A673 (cell line): ENCODE results near the gene ZFYVE19. TPM values are rescaled to one million over a fixed set of nuclear protein-coding genes. Genes with fewer than 3 reads are reported as not detected.

ENCODE experiments used
- BruUV-seq: library from RNA; stranded (reverse); fragments of 400-500 nt; replicated peaks from 2 replicates; lab custom pipeline; 2021; lab: Mats Ljungman, UMichigan
- CTCF ChIA-PET: fragments of 300-600 bp; sonication (Branson Sonifier 250); formaldehyde crosslinking; loops from one replicate; lab custom pipeline; 2022; ENCODE audit warnings: antibody characterized with exemption; lab: Charles Lee
- POLR2A ChIA-PET: fragments of 300-600 bp; sonication (Branson Sonifier 250); formaldehyde crosslinking; loops from one replicate; lab custom pipeline; 2022; ENCODE audit warnings: antibody characterized with exemption; ENCODE audit not compliant: low non-redundant PET; lab: Charles Lee
- DNase-seq: peaks from one replicate; pipeline ENCODE4 v3.0.0-alpha.2; 2015; ENCODE audit warnings: low spot score
- H3K27ac ChIP-seq: fragments of 200-600 bp; sonication (generic); 2 replicates; pipeline ENCODE4 v1.5.1; 2016; ENCODE audit warnings: mixed run types, low read depth, mild to moderate bottlenecking, mixed read lengths, antibody characterized with exemption, low read length; ENCODE audit not compliant: poor library complexity, severe bottlenecking
- H3K27me3 ChIP-seq: fragments of 200-600 bp; sonication (generic); replicated peaks from 2 replicates; pipeline ENCODE4 v1.6.1; 2017; ENCODE audit warnings: mixed run types, low read depth, mild to moderate bottlenecking, mixed read lengths, antibody characterized with exemption, low read length; ENCODE audit not compliant: insufficient read depth, poor library complexity
- H3K36me3 ChIP-seq: fragments of 200-600 bp; sonication (generic); 2 replicates; pipeline ENCODE4 v1.6.1; 2016; ENCODE audit warnings: mixed run types, mild to moderate bottlenecking, mixed read lengths, antibody characterized with exemption, low read length; ENCODE audit not compliant: insufficient read depth, poor library complexity, severe bottlenecking
- H3K4me1 ChIP-seq: fragments of 200-600 bp; sonication (generic); 2 replicates; pipeline ENCODE4 v1.6.1; 2017; ENCODE audit warnings: mixed run types, mild to moderate bottlenecking, mixed read lengths, antibody characterized with exemption, low read length; ENCODE audit not compliant: insufficient read depth, poor library complexity, severe bottlenecking
- H3K4me3 ChIP-seq: fragments of 200-600 bp; sonication (generic); 2 replicates; pipeline ENCODE4 v1.5.1; 2016; ENCODE audit warnings: low read depth, mixed run types, mild to moderate bottlenecking, mixed read lengths, low read length; ENCODE audit not compliant: poor library complexity, severe bottlenecking
- H3K9me3 ChIP-seq: fragments of 200-600 bp; sonication (generic); 2 replicates; pipeline ENCODE4 v1.6.1; 2016; ENCODE audit warnings: mixed run types, low read depth, mild to moderate bottlenecking, mixed read lengths, antibody characterized with exemption, low read length; ENCODE audit not compliant: poor library complexity, severe bottlenecking
- CTCF ChIP-seq: fragments of 300-800, 200-600 bp; sonication (generic); conservative IDR thresholded peaks from 2 replicates; pipeline ENCODE4 v1.5.1; 2017; ENCODE audit warnings: low read depth, mild to moderate bottlenecking, antibody characterized with exemption, low read length, moderate library complexity, mixed read lengths
- EZH2 ChIP-seq: fragments of 200-600 bp; sonication (generic); IDR thresholded peaks from 2 replicates; pipeline ENCODE4 v1.6.1; 2017; ENCODE audit warnings: borderline replicate concordance, low read depth, mild to moderate bottlenecking, mixed read lengths, antibody characterized with exemption, low read length; ENCODE audit not compliant: poor library complexity, severe bottlenecking
- intact Hi-C: fragments of 100-400 bp; cut with micrococcal nuclease; formaldehyde crosslinking; loops from one replicate; pipeline ENCODE4 v1.10.0; 2022; ENCODE audit not compliant: unreplicated experiment
- total RNA-seq: library from RNA; stranded (reverse); gene quantifications from 2 replicates; pipeline ENCODE4 v1.2.3, GENCODE V29; 2021

The ZFYVE19 gene
- total RNA-seq, 1 experiment from 2014 or later: 26.4 TPM

- Histone ChIP-seq H3K27me3 (no peaks in the 10 kb centered on the region), H3K27ac (peak overlapping the region; percentile 69), H3K9me3 (no peaks in the 10 kb centered on the region), H3K4me3 (no peak overlapping the region), H3K4me1 (peaks cover 33% of the 10 kb centered on the region), H3K36me3 (peaks cover 9% of the 10 kb centered on the region)
- ChIA-PET POLR2A (no interaction called here), CTCF (no interaction called here)
- BruUV-seq: no TSS peak
- intact Hi-C loops: no loop called here
- no peak for DNase-seq
- TF ChIP-seq EZH2: no peak
- no peak for TF ChIP-seq CTCF
Observed at GRCh38 chr15:40770147-40770721, 36.7 kb upstream of the ZFYVE19 start.

GRCh38 chr15:40771242-40771641 lies 35.6 kb upstream of the ZFYVE19 start:
- TF ChIP-seq EZH2: no peak
- TF ChIP-seq CTCF: no peak
- no peak overlapping the region for H3K4me3 ChIP-seq

GRCh38 chr15:40772014-40772413 lies 34.9 kb upstream of the ZFYVE19 start:
- Histone ChIP-seq H3K27ac (no peak overlapping the region), H3K36me3 (peaks cover 19% of the 10 kb centered on the region), H3K4me1 (peaks cover 18% of the 10 kb centered on the region), H3K9me3 (no peaks in the 10 kb centered on the region), H3K4me3 (no peak overlapping the region), H3K27me3 (no peaks in the 10 kb centered on the region)
- no peak for TF ChIP-seq CTCF
- no peak for TF ChIP-seq EZH2
- intact Hi-C loops: no loop called here
- BruUV-seq: no TSS peak
- POLR2A ChIA-PET: interaction anchor here (0.6 kb wide), 1 partner anchor 190 kb away, joined by 8 read pairs; no protein-coding TSS in a partner anchor
- CTCF ChIA-PET: no interaction called here
- no peak for DNase-seq

More at GRCh38 chr15:40771242-40771641, 35.6 kb upstream of the ZFYVE19 start:
- Histone ChIP-seq H3K27ac (no peak overlapping the region), H3K4me1 (peaks cover 23% of the 10 kb centered on the region), H3K9me3 (no peaks in the 10 kb centered on the region), H3K27me3 (no peaks in the 10 kb centered on the region), H3K36me3 (peaks cover 18% of the 10 kb centered on the region)
- intact Hi-C loops: no loop called here
- no TSS peak for BruUV-seq
- DNase-seq: no peak
- CTCF ChIA-PET: no interaction called here
- POLR2A ChIA-PET: no interaction called here
